GM19397 (cell line): ENCODE measurements around the gene PNPLA5.

Experiments
- ATAC-seq: cut with Tn5 transposase; IDR thresholded peaks from one replicate; pipeline ENCODE4 v1.9.1; 2021; ENCODE audit warnings: mild to moderate bottlenecking, moderate library complexity; ENCODE audit not compliant: unreplicated experiment

PNPLA5 gene

GRCh38 chr22:43840851-43841250 lies 51.0 kb downstream of the PNPLA5 start:
- ATAC-seq, result no peak

GRCh38 chr22:43840431-43840830 lies 51.4 kb downstream of the PNPLA5 start:
- no peak for ATAC-seq

- ATAC-seq, result no peak
These were observed 52.0 kb downstream of the PNPLA5 start for GRCh38 chr22:43839781-43840180.

GRCh38 chr22:43838571-43839307 lies 53.1 kb downstream of the PNPLA5 start:
- no peak for ATAC-seq

GRCh38 chr22:43838161-43838560 lies 53.7 kb downstream of the PNPLA5 start:
- no peak for ATAC-seq

- no peak for ATAC-seq
These were observed 54.1 kb downstream of the PNPLA5 start for GRCh38 chr22:43837666-43838065.

GRCh38 chr22:43835736-43836135 lies 56.1 kb downstream of the PNPLA5 start:
- ATAC-seq, result no peak

GRCh38 chr22:43835166-43835565 lies 56.6 kb downstream of the PNPLA5 start:
- ATAC-seq, result no peak

- no peak for ATAC-seq
These were observed 58.2 kb downstream of the PNPLA5 start for GRCh38 chr22:43833286-43834240.

- no peak for ATAC-seq
These were observed 59.2 kb downstream of the PNPLA5 start for GRCh38 chr22:43832393-43833265.

- no peak for ATAC-seq
These were observed 60.0 kb downstream of the PNPLA5 start for GRCh38 chr22:43831561-43832392.

- ATAC-seq, result no peak
These were observed 60.8 kb downstream of the PNPLA5 start for GRCh38 chr22:43830931-43831560.

- no peak for ATAC-seq
These were observed 61.6 kb downstream of the PNPLA5 start for GRCh38 chr22:43829904-43830851.
